GM23338 (cell line): ENCODE results near the gene UBAP2. TPM values are rescaled to one million over a fixed set of nuclear protein-coding genes. Genes with fewer than 3 reads are reported as not detected.

ENCODE experiments used
- ATAC-seq: fragments of 200-7000 bp; cut with Tn5 transposase; 3 replicates; pipeline ENCODE4 v1.9.1; 2020
- DNase-seq: peaks from one replicate; pipeline ENCODE4 v3.0.0-alpha.2; 2015; ENCODE audit warnings: low spot score
- H2AFZ ChIP-seq: fragments of 200-600 bp; sonication (generic); 2 replicates; pipeline ENCODE4 v1.8.0; 2016; ENCODE audit warnings: antibody characterized with exemption, mild to moderate bottlenecking, moderate library complexity
- H3F3A ChIP-seq: fragments of 200-600 bp; sonication (generic); replicated peaks from 2 replicates; pipeline ENCODE4 v1.8.0; 2017; ENCODE audit warnings: antibody characterized with exemption, mixed run types, low read depth
- H3K27ac ChIP-seq: fragments of 200-600 bp; sonication (generic); 2 replicates; pipeline ENCODE4 v1.6.1; 2016; ENCODE audit warnings: low read depth
- H3K27me3 ChIP-seq: fragments of 200-600 bp; sonication (generic); 2 replicates; pipeline ENCODE4 v1.8.0; 2016; ENCODE audit warnings: mild to moderate bottlenecking, mixed run types, moderate library complexity; ENCODE audit not compliant: insufficient read depth
- H3K36me3 ChIP-seq: fragments of 200-600 bp; sonication (generic); 2 replicates; pipeline ENCODE4 v1.8.0; 2016; ENCODE audit warnings: mild to moderate bottlenecking; ENCODE audit not compliant: insufficient read depth
- H3K4me1 ChIP-seq: fragments of 200-600 bp; sonication (generic); 2 replicates; pipeline ENCODE4 v1.8.0; 2016; ENCODE audit warnings: mild to moderate bottlenecking, moderate library complexity; ENCODE audit not compliant: insufficient read depth
- H3K4me2 ChIP-seq: fragments of 200-600 bp; sonication (generic); 2 replicates; pipeline ENCODE4 v1.7.1; 2017; ENCODE audit warnings: mixed run types
- H3K4me3 ChIP-seq: fragments of 200-600 bp; sonication (generic); 2 replicates; pipeline ENCODE4 v1.6.1; 2016; ENCODE audit warnings: mixed run types
- H3K79me2 ChIP-seq: fragments of 200-600 bp; sonication (generic); replicated peaks from 2 replicates; pipeline ENCODE4 v1.8.0; 2017; ENCODE audit warnings: mild to moderate bottlenecking; ENCODE audit not compliant: insufficient read depth
- H3K9me2 ChIP-seq: fragments of 200-600 bp; sonication (generic); 2 replicates; pipeline ENCODE4 v1.8.0; 2017; ENCODE audit not compliant: insufficient read depth
- H4K20me1 ChIP-seq: fragments of 200-600 bp; sonication (generic); replicated peaks from 2 replicates; pipeline ENCODE4 v1.8.0; 2017; ENCODE audit warnings: mild to moderate bottlenecking; ENCODE audit not compliant: insufficient read depth
- H3K27ac Mint-ChIP-seq: 2 replicates; pipeline ENCODE4 v1.8.0; 2020; ENCODE audit warnings: inconsistent platforms, mild to moderate bottlenecking, moderate library complexity, mixed read lengths
- H3K27me3 Mint-ChIP-seq: 3 replicates; pipeline ENCODE4 v1.8.0; 2022; ENCODE audit warnings: low read depth, mild to moderate bottlenecking, moderate library complexity, mixed read lengths, inconsistent platforms; ENCODE audit not compliant: insufficient read depth, poor library complexity
- H3K36me3 Mint-ChIP-seq: 3 replicates; pipeline ENCODE4 v1.8.0; 2021; ENCODE audit warnings: low read depth, mild to moderate bottlenecking, inconsistent platforms, moderate library complexity, mixed read lengths
- H3K4me1 Mint-ChIP-seq: 3 replicates; pipeline ENCODE4 v1.8.0; 2020; ENCODE audit warnings: mild to moderate bottlenecking, inconsistent platforms, mixed read lengths
- H3K4me3 Mint-ChIP-seq: 3 replicates; pipeline ENCODE4 v1.8.0; 2021; ENCODE audit warnings: moderate library complexity, mild to moderate bottlenecking, inconsistent platforms, mixed read lengths
- H3K9me3 Mint-ChIP-seq: 3 replicates; pipeline ENCODE4 v1.8.0; 2020; ENCODE audit warnings: moderate library complexity, mild to moderate bottlenecking, inconsistent platforms, mixed read lengths
- CREB1 ChIP-seq: fragments of 250-450 bp; sonication (Bioruptor Pico); IDR thresholded peaks from 2 replicates; pipeline ENCODE4 v1.5.0; 2020; ENCODE audit warnings: low read depth, mild to moderate bottlenecking, moderate library complexity
- EZH2 ChIP-seq: fragments of 200-600 bp; sonication (generic); IDR thresholded peaks from one replicate; pipeline ENCODE4 v1.8.0; 2017; ENCODE audit warnings: antibody characterized with exemption, mild to moderate bottlenecking, low read depth; ENCODE audit not compliant: unreplicated experiment
- EZH2phosphoT487 ChIP-seq: fragments of 200-600 bp; sonication (generic); IDR thresholded peaks from one replicate; pipeline ENCODE4 v1.8.1; 2018; ENCODE audit warnings: antibody characterized with exemption; ENCODE audit not compliant: unreplicated experiment
- JUNB ChIP-seq: IDR thresholded peaks from one replicate; pipeline ENCODE4 v1.6.1; 2016; ENCODE audit warnings: antibody characterized with exemption; ENCODE audit not compliant: unreplicated experiment
- NANOG ChIP-seq: IDR thresholded peaks from 2 replicates; pipeline ENCODE4 v1.6.1; 2016; ENCODE audit warnings: antibody characterized with exemption, borderline replicate concordance
- POLR2AphosphoS5 ChIP-seq: IDR thresholded peaks from 2 replicates; pipeline ENCODE4 v1.6.1; 2016; ENCODE audit warnings: antibody characterized with exemption, low read depth
- STAT1 ChIP-seq: IDR thresholded peaks from one replicate; pipeline ENCODE4 v1.6.1; 2016; ENCODE audit warnings: antibody characterized with exemption; ENCODE audit not compliant: unreplicated experiment
- ZNF114 ChIP-seq: fragments of 250-450 bp; sonication (Bioruptor Pico); IDR thresholded peaks from 2 replicates; pipeline ENCODE4 v1.5.0; 2020; ENCODE audit warnings: mild to moderate bottlenecking, moderate library complexity
- ZNF331 ChIP-seq: fragments of 250-450 bp; sonication (Bioruptor Pico); IDR thresholded peaks from 2 replicates; pipeline ENCODE4 v1.5.0; 2020; ENCODE audit warnings: low read depth, mild to moderate bottlenecking, moderate library complexity
- polyA plus RNA-seq: library from polyadenylated mRNA; unstranded; fragments of >200 nt; fragmentation: Nextera tagmentation; extraction: Ambion mirVana; gene quantifications from 2 replicates; pipeline ENCODE4 v1.2.1, GENCODE V29; 2016
- total RNA-seq: library from RNA; depleted of rRNA; stranded (reverse); fragments of >200 nt; shearing (Covaris generic); gene quantifications from 2 replicates; pipeline ENCODE4 v1.2.3, GENCODE V29; 2014
- TF ChIP-seq, protein P1 (sequence below): fragments of 250-450 bp; sonication (Bioruptor Pico); IDR thresholded peaks from 2 replicates; pipeline ENCODE4 v1.5.0; 2020; ENCODE audit warnings: mild to moderate bottlenecking, moderate library complexity
- TF ChIP-seq, protein P2 (sequence below): IDR thresholded peaks from one replicate; pipeline ENCODE4 v1.6.1; 2018; ENCODE audit warnings: antibody characterized with exemption; ENCODE audit not compliant: unreplicated experiment
- TF ChIP-seq, protein P3 (sequence below), 2 experiments: fragments of 200-600 bp in 1 of 2; sonication (generic) in 1 of 2; conservative IDR thresholded peaks; 2 replicates each; pipeline versions ENCODE4 v1.5.1 to v1.6.1; 2016 to 2017; ENCODE audit warnings: antibody characterized with exemption in 2 of 2, low read depth in 2 of 2, mild to moderate bottlenecking in 2 of 2, moderate library complexity in 1 of 2
- TF ChIP-seq, protein P4 (sequence below): IDR thresholded peaks from 2 replicates; pipeline ENCODE4 v1.6.1; 2016; ENCODE audit warnings: antibody characterized with exemption

Gene UBAP2
- total and polyA plus RNA-seq, 2 experiments from 2014 or later: 47.4 to 56.4 TPM

DNA sequence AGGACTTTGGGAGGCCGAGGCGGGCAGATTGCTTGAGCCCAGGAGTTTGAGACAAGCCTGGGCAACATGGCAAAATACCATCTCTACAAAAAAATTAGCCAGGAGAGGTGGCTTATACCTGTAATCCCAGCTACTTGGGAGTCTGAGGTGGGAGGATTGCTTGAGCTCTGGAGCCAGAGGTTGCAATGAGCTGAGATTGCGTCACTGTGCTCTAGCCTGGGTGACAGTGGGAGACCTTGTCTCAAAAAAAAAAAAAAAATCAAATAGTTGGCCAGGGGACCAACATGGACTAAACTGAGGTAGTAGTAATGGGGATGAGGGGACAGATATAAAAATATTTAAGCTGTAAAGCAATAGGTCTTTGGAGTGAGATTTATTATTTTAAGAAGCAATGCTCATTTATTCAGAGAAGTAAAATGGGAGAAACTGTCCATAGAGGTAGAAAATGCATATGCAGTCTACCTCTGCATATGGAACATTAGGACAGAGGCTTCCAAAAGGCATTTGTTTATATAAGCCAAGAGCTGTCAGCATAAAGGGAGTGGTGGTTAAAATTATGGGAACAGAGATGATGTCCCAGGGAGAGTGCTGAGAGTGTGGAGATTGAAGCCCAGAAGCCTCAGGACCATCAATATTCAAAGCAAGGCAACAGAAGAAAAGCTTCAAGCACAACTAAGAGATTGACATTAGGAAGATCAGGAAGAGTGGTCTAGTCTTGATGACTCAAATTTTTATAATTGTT lies 133.6 kb downstream of the UBAP2 start:
- Mint-ChIP-seq H3K27me3 (peaks cover 25% of the 10 kb centered on the region), H3K36me3 (peaks cover 48% of the 10 kb centered on the region), H3K4me3 (no peak overlapping the region), H3K9me3 (no peaks in the 10 kb centered on the region), H3K27ac (no peak overlapping the region; the same call in 1 of the 2 replicates), H3K4me1 (peaks cover 23% of the 10 kb centered on the region)
- Histone ChIP-seq H3K4me2 (no peak overlapping the region), H3K4me3 (no peak overlapping the region), H3F3A (peaks cover 11% of the 10 kb centered on the region), H3K36me3 (peaks cover 15% of the 10 kb centered on the region), H2AFZ (no peak overlapping the region), H3K9me2 (no peaks in the 10 kb centered on the region), H3K79me2 (peaks cover 12% of the 10 kb centered on the region; the same call in 1 of the 2 replicates), H4K20me1 (peaks cover 14% of the 10 kb centered on the region), H3K4me1 (peaks cover 7% of the 10 kb centered on the region), H3K27me3 (no peaks in the 10 kb centered on the region), H3K27ac (no peak overlapping the region)
- no peak for DNase-seq
- TF ChIP-seq NANOG: no peak
- TF ChIP-seq POLR2AphosphoS5: no peak
- no peak for TF ChIP-seq ZNF114 (CRISPR knock-in tag)
- TF ChIP-seq STAT1: no peak
- TF ChIP-seq, protein P1, sequence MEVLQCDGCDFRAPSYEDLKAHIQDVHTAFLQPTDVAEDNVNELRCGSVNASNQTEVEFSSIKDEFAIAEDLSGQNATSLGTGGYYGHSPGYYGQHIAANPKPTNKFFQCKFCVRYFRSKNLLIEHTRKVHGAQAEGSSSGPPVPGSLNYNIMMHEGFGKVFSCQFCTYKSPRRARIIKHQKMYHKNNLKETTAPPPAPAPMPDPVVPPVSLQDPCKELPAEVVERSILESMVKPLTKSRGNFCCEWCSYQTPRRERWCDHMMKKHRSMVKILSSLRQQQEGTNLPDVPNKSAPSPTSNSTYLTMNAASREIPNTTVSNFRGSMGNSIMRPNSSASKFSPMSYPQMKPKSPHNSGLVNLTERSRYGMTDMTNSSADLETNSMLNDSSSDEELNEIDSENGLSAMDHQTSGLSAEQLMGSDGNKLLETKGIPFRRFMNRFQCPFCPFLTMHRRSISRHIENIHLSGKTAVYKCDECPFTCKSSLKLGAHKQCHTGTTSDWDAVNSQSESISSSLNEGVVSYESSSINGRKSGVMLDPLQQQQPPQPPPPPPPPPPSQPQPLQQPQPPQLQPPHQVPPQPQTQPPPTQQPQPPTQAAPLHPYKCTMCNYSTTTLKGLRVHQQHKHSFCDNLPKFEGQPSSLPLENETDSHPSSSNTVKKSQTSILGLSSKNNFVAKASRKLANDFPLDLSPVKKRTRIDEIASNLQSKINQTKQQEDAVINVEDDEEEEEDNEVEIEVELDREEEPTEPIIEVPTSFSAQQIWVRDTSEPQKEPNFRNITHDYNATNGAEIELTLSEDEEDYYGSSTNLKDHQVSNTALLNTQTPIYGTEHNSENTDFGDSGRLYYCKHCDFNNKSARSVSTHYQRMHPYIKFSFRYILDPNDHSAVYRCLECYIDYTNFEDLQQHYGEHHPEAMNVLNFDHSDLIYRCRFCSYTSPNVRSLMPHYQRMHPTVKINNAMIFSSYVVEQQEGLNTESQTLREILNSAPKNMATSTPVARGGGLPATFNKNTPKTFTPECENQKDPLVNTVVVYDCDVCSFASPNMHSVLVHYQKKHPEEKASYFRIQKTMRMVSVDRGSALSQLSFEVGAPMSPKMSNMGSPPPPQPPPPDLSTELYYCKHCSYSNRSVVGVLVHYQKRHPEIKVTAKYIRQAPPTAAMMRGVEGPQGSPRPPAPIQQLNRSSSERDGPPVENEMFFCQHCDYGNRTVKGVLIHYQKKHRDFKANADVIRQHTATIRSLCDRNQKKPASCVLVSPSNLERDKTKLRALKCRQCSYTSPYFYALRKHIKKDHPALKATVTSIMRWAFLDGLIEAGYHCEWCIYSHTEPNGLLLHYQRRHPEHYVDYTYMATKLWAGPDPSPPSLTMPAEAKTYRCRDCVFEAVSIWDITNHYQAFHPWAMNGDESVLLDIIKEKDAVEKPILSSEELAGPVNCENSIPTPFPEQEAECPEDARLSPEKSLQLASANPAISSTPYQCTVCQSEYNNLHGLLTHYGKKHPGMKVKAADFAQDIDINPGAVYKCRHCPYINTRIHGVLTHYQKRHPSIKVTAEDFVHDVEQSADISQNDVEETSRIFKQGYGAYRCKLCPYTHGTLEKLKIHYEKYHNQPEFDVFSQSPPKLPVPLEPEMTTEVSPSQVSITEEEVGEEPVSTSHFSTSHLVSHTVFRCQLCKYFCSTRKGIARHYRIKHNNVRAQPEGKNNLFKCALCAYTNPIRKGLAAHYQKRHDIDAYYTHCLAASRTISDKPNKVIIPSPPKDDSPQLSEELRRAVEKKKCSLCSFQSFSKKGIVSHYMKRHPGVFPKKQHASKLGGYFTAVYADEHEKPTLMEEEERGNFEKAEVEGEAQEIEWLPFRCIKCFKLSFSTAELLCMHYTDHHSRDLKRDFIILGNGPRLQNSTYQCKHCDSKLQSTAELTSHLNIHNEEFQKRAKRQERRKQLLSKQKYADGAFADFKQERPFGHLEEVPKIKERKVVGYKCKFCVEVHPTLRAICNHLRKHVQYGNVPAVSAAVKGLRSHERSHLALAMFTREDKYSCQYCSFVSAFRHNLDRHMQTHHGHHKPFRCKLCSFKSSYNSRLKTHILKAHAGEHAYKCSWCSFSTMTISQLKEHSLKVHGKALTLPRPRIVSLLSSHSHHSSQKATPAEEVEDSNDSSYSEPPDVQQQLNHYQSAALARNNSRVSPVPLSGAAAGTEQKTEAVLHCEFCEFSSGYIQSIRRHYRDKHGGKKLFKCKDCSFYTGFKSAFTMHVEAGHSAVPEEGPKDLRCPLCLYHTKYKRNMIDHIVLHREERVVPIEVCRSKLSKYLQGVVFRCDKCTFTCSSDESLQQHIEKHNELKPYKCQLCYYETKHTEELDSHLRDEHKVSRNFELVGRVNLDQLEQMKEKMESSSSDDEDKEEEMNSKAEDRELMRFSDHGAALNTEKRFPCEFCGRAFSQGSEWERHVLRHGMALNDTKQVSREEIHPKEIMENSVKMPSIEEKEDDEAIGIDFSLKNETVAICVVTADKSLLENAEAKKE (CRISPR knock-in tag): no peak
- TF ChIP-seq ZNF331 (CRISPR knock-in tag): no peak
- no peak for TF ChIP-seq JUNB
- TF ChIP-seq, protein P2, sequence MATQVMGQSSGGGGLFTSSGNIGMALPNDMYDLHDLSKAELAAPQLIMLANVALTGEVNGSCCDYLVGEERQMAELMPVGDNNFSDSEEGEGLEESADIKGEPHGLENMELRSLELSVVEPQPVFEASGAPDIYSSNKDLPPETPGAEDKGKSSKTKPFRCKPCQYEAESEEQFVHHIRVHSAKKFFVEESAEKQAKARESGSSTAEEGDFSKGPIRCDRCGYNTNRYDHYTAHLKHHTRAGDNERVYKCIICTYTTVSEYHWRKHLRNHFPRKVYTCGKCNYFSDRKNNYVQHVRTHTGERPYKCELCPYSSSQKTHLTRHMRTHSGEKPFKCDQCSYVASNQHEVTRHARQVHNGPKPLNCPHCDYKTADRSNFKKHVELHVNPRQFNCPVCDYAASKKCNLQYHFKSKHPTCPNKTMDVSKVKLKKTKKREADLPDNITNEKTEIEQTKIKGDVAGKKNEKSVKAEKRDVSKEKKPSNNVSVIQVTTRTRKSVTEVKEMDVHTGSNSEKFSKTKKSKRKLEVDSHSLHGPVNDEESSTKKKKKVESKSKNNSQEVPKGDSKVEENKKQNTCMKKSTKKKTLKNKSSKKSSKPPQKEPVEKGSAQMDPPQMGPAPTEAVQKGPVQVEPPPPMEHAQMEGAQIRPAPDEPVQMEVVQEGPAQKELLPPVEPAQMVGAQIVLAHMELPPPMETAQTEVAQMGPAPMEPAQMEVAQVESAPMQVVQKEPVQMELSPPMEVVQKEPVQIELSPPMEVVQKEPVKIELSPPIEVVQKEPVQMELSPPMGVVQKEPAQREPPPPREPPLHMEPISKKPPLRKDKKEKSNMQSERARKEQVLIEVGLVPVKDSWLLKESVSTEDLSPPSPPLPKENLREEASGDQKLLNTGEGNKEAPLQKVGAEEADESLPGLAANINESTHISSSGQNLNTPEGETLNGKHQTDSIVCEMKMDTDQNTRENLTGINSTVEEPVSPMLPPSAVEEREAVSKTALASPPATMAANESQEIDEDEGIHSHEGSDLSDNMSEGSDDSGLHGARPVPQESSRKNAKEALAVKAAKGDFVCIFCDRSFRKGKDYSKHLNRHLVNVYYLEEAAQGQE: no peak
- no peak for TF ChIP-seq EZH2
- no peak for TF ChIP-seq CREB1 (CRISPR knock-in tag)
- TF ChIP-seq, protein P3, sequence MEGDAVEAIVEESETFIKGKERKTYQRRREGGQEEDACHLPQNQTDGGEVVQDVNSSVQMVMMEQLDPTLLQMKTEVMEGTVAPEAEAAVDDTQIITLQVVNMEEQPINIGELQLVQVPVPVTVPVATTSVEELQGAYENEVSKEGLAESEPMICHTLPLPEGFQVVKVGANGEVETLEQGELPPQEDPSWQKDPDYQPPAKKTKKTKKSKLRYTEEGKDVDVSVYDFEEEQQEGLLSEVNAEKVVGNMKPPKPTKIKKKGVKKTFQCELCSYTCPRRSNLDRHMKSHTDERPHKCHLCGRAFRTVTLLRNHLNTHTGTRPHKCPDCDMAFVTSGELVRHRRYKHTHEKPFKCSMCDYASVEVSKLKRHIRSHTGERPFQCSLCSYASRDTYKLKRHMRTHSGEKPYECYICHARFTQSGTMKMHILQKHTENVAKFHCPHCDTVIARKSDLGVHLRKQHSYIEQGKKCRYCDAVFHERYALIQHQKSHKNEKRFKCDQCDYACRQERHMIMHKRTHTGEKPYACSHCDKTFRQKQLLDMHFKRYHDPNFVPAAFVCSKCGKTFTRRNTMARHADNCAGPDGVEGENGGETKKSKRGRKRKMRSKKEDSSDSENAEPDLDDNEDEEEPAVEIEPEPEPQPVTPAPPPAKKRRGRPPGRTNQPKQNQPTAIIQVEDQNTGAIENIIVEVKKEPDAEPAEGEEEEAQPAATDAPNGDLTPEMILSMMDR (conservative IDR thresholded peaks at IDR 0.05; ENCODE audit: low read depth in 2 of 2): no peak
- no peak for TF ChIP-seq EZH2phosphoT487
- TF ChIP-seq, protein P4, sequence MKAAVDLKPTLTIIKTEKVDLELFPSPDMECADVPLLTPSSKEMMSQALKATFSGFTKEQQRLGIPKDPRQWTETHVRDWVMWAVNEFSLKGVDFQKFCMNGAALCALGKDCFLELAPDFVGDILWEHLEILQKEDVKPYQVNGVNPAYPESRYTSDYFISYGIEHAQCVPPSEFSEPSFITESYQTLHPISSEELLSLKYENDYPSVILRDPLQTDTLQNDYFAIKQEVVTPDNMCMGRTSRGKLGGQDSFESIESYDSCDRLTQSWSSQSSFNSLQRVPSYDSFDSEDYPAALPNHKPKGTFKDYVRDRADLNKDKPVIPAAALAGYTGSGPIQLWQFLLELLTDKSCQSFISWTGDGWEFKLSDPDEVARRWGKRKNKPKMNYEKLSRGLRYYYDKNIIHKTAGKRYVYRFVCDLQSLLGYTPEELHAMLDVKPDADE: no peak
- no peak for ATAC-seq
